Nucleus accumbens (tissue), 56 donors: ENCODE measurements around the gene SPTSSA.

Experiments used
- DNase-seq, 56 donors: peaks; one replicate each; lab custom pipeline; 2025; lab: John Stamatoyannopoulos, UW

The SPTSSA gene

GRCh38 chr14:34474187-34474679, 12.2 kb upstream of the SPTSSA start:
- no peak for DNase-seq

GRCh38 chr14:34472706-34473279, 10.8 kb upstream of the SPTSSA start:
- DNase-seq: no peak

- no peak for DNase-seq
Observed at GRCh38 chr14:34470319-34470718, 8.3 kb upstream of the SPTSSA start.

- DNase-seq: no peak
Observed at GRCh38 chr14:34466691-34467090, 4.7 kb upstream of the SPTSSA start.

- DNase-seq: no peak
Observed at GRCh38 chr14:34465069-34465859, 3.2 kb upstream of the SPTSSA start.

- DNase-seq: no peak
Observed at GRCh38 chr14:34463598-34463961, 1.5 kb upstream of the SPTSSA start.

- DNase-seq: peak in 40 of 56 donors; percentile 5 to 65 (median 30)
Observed at GRCh38 chr14:34461334-34462131, 507 bp downstream of the SPTSSA start.

GRCh38 chr14:34460841-34461240, 1.2 kb downstream of the SPTSSA start:
- no peak for DNase-seq

- no peak for DNase-seq
Observed at GRCh38 chr14:34460295-34460694, 1.7 kb downstream of the SPTSSA start.

GRCh38 chr14:34457186-34457585, 4.9 kb downstream of the SPTSSA start:
- DNase-seq: no peak

GRCh38 chr14:34453226-34453625, 8.8 kb downstream of the SPTSSA start:
- DNase-seq: peak in 4 of 56 donors; percentile 3 to 8 (median 6)

- no peak for DNase-seq
Observed at GRCh38 chr14:34452258-34452822, 9.7 kb downstream of the SPTSSA start.

GRCh38 chr14:34450958-34451357, 11.1 kb downstream of the SPTSSA start:
- no peak for DNase-seq

GRCh38 chr14:34450542-34450915, 11.5 kb downstream of the SPTSSA start:
- no peak for DNase-seq

- DNase-seq: no peak
Observed at GRCh38 chr14:34449819-34450541, 12.1 kb downstream of the SPTSSA start.

- no peak for DNase-seq
Observed at GRCh38 chr14:34439090-34439489, 22.9 kb downstream of the SPTSSA start.

GRCh38 chr14:34438438-34438837, 23.6 kb downstream of the SPTSSA start:
- no peak for DNase-seq

GRCh38 chr14:34437729-34438080, 24.3 kb downstream of the SPTSSA start:
- no peak for DNase-seq

GRCh38 chr14:34436960-34437728, 24.9 kb downstream of the SPTSSA start:
- DNase-seq: no peak
